ENCODE data around the gene PTPRD.
A peak's percentile ranks its signal among the peaks of the same experiment; 100 is the strongest.
"Not testable (repeated sequence)": the region's sequence is repeated elsewhere in the genome, so short reads cannot be mapped to it uniquely, and the experiment has no call there.

PTPRD gene

GRCh38 chr9:9950813-9951212 lies 662.0 kb downstream of the PTPRD start:
- DNase-seq, result no peak

GRCh38 chr9:9949978-9950377 lies 662.8 kb downstream of the PTPRD start:
- DNase-seq, result no peak

GRCh38 chr9:9949368-9949767 lies 663.4 kb downstream of the PTPRD start:
- no peak for DNase-seq

GRCh38 chr9:9945966-9946365 lies 666.8 kb downstream of the PTPRD start:
- no peak for DNase-seq

- peak; percentile 36 to 67 for DNase-seq
Observed at GRCh38 chr9:9942764-9943424, 669.9 kb downstream of the PTPRD start.

- no peak for DNase-seq
Observed at GRCh38 chr9:9938432-9938831, 674.4 kb downstream of the PTPRD start.

GRCh38 chr9:9931464-9931863 lies 681.3 kb downstream of the PTPRD start:
- not testable (repeated sequence) for DNase-seq

GRCh38 chr9:9924376-9924775 lies 688.4 kb downstream of the PTPRD start:
- DNase-seq, result no peak

GRCh38 chr9:9921805-9922204 lies 691.0 kb downstream of the PTPRD start:
- peak in 1 of 2 experiments; percentile 5 for DNase-seq

GRCh38 chr9:9920425-9921060 lies 692.3 kb downstream of the PTPRD start:
- no peak for DNase-seq

- peak in 1 of 2 experiments; percentile 4 for DNase-seq
Observed at GRCh38 chr9:9919174-9919775, 693.5 kb downstream of the PTPRD start.

- no peak for DNase-seq
Observed at GRCh38 chr9:9917400-9917799, 695.4 kb downstream of the PTPRD start.

- no peak for DNase-seq
Observed at GRCh38 chr9:9914174-9914573, 698.6 kb downstream of the PTPRD start.

GRCh38 chr9:9913276-9913832 lies 699.4 kb downstream of the PTPRD start:
- DNase-seq, result no peak

- DNase-seq, result peak; percentile 3 to 32
Observed at GRCh38 chr9:9912459-9912858, 700.3 kb downstream of the PTPRD start.

GRCh38 chr9:9905736-9906135 lies 707.1 kb downstream of the PTPRD start:
- no peak for DNase-seq

GRCh38 chr9:9904041-9904440 lies 708.8 kb downstream of the PTPRD start:
- no peak for DNase-seq

- no peak for DNase-seq
Observed at GRCh38 chr9:9901624-9902023, 711.2 kb downstream of the PTPRD start.

- no peak for DNase-seq
Observed at GRCh38 chr9:9893837-9894236, 719.0 kb downstream of the PTPRD start.

GRCh38 chr9:9892217-9892616 lies 720.6 kb downstream of the PTPRD start:
- DNase-seq, result no peak

- DNase-seq, result no peak
Observed at GRCh38 chr9:9881692-9882091, 731.1 kb downstream of the PTPRD start.

- DNase-seq, result no peak
Observed at GRCh38 chr9:9874270-9874669, 738.5 kb downstream of the PTPRD start.

GRCh38 chr9:9862235-9862810 lies 750.5 kb downstream of the PTPRD start:
- DNase-seq, result no peak

Data from NCI-H524 (cell line).